Osteoblast (primary cell): ENCODE results near the gene LIN9. TPM values are rescaled to one million over a fixed set of nuclear protein-coding genes. Genes with fewer than 3 reads are reported as not detected.
"Not testable (repeated sequence)": the region's sequence is repeated elsewhere in the genome, so short reads cannot be mapped to it uniquely, and the experiment has no call there.

ENCODE experiments used
- DNase-seq: peaks from one replicate; pipeline ENCODE4 v3.0.0; 2011; ENCODE audit warnings: low spot score, mixed read lengths; ENCODE audit not compliant: insufficient read length; ENCODE audit errors: missing footprints
- H2AFZ ChIP-seq: 2 replicates; pipeline ENCODE4 v1.6.0; 2011; ENCODE audit warnings: mild to moderate bottlenecking, low read length
- H3K27ac ChIP-seq: 2 replicates; pipeline ENCODE4 v1.5.1; 2011; ENCODE audit warnings: mild to moderate bottlenecking, low read depth, low read length, moderate library complexity
- H3K27me3 ChIP-seq: 2 replicates; pipeline ENCODE4 v1.6.0; 2012; ENCODE audit warnings: mild to moderate bottlenecking, control low read depth, inconsistent platforms, low read length, moderate library complexity; ENCODE audit not compliant: insufficient read depth
- H3K36me3 ChIP-seq: 2 replicates; pipeline ENCODE4 v1.5.1; 2011; ENCODE audit warnings: mild to moderate bottlenecking, low read length, control low read depth, moderate library complexity; ENCODE audit not compliant: insufficient read depth
- H3K4me1 ChIP-seq: 2 replicates; pipeline ENCODE4 v1.5.1; 2011; ENCODE audit warnings: mild to moderate bottlenecking, low read length, control low read depth, moderate library complexity; ENCODE audit not compliant: insufficient read depth
- H3K4me2 ChIP-seq: 2 replicates; pipeline ENCODE4 v1.6.0; 2011; ENCODE audit warnings: mild to moderate bottlenecking, low read length; ENCODE audit not compliant: insufficient read depth
- H3K4me3 ChIP-seq: fragments of 200-600 bp; sonication (generic); 3 replicates; pipeline ENCODE4 v1.5.1; 2012; ENCODE audit warnings: mild to moderate bottlenecking, low read length, inconsistent platforms; ENCODE audit not compliant: insufficient read depth
- H3K79me2 ChIP-seq: 2 replicates; pipeline ENCODE4 v1.6.0; 2012; ENCODE audit warnings: mild to moderate bottlenecking, low read length, control low read depth, inconsistent platforms; ENCODE audit not compliant: insufficient read depth
- H3K9me3 ChIP-seq: 2 replicates; pipeline ENCODE4 v1.5.1; 2011; ENCODE audit warnings: low read depth, low read length, control low read depth
- H4K20me1 ChIP-seq: 2 replicates; pipeline ENCODE4 v1.6.0; 2012; ENCODE audit warnings: mild to moderate bottlenecking, low read length, control low read depth; ENCODE audit not compliant: insufficient read depth
- CTCF ChIP-seq: IDR thresholded peaks from 2 replicates; pipeline ENCODE4 v1.5.1; 2011; ENCODE audit warnings: mild to moderate bottlenecking, low read depth, low read length, moderate library complexity; ENCODE audit errors: extremely low read depth
- total RNA-seq: library from RNA; depleted of rRNA; stranded (reverse); fragments of >200 nt; gene quantifications from 2 replicates; pipeline ENCODE4 v1.2.3, GENCODE V29; 2012

The LIN9 gene
- total RNA-seq, 1 donor = 2.5 TPM

- Histone ChIP-seq H3K79me2 (no peaks in the 10 kb centered on the region), H3K27me3 (peaks cover 3% of the 10 kb centered on the region), H3K36me3 (no peaks in the 10 kb centered on the region), H3K4me2 (no peak overlapping the region), H3K27ac (no peak overlapping the region), H3K9me3 (no peaks in the 10 kb centered on the region), H2AFZ (no peak overlapping the region), H3K4me3 (no peak overlapping the region), H4K20me1 (no peaks in the 10 kb centered on the region), H3K4me1 (no peaks in the 10 kb centered on the region)
- no peak for DNase-seq
- no peak for TF ChIP-seq CTCF
Measured at GRCh38 chr1:226204198-226204597, 104.8 kb downstream of the LIN9 start.

- no peak overlapping the region for H2AFZ ChIP-seq
- no peak for TF ChIP-seq CTCF
- no peaks in the 10 kb centered on the region for H3K79me2 ChIP-seq
- H3K27me3 ChIP-seq = peaks cover 3% of the 10 kb centered on the region
- H3K27ac ChIP-seq = no peak overlapping the region
- no peak for DNase-seq
- no peaks in the 10 kb centered on the region for H3K36me3 ChIP-seq
- no peak overlapping the region for H3K4me2 ChIP-seq
- H3K4me1 ChIP-seq = no peaks in the 10 kb centered on the region
- H4K20me1 ChIP-seq = no peaks in the 10 kb centered on the region
- no peak overlapping the region for H3K4me3 ChIP-seq
- H3K9me3 ChIP-seq = no peaks in the 10 kb centered on the region
Measured at GRCh38 chr1:226203655-226204054, 105.3 kb downstream of the LIN9 start.

GRCh38 chr1:226203240-226203639 is 105.7 kb downstream of the LIN9 start:
- Histone ChIP-seq H3K4me2 (no peak overlapping the region), H3K4me3 (no peak overlapping the region), H3K27ac (no peak overlapping the region), H3K9me3 (no peaks in the 10 kb centered on the region), H3K36me3 (no peaks in the 10 kb centered on the region), H3K79me2 (no peaks in the 10 kb centered on the region), H3K27me3 (peaks cover 3% of the 10 kb centered on the region), H2AFZ (no peak overlapping the region), H4K20me1 (no peaks in the 10 kb centered on the region), H3K4me1 (no peaks in the 10 kb centered on the region)
- no peak for TF ChIP-seq CTCF
- no peak for DNase-seq

GRCh38 chr1:226202666-226203065 is 106.3 kb downstream of the LIN9 start:
- H3K9me3 ChIP-seq, H3K27ac ChIP-seq, H3K36me3 ChIP-seq, H3K27me3 ChIP-seq, H4K20me1 ChIP-seq, H3K4me2 ChIP-seq, H3K4me1 ChIP-seq, H2AFZ ChIP-seq, H3K4me3 ChIP-seq, DNase-seq, H3K79me2 ChIP-seq: not testable (repeated sequence)

GRCh38 chr1:226202246-226202645 is 106.7 kb downstream of the LIN9 start:
- H3K4me3 ChIP-seq = no peak overlapping the region
- no peak for TF ChIP-seq CTCF
- H3K4me2 ChIP-seq = no peak overlapping the region
- no peaks in the 10 kb centered on the region for H3K79me2 ChIP-seq
- no peak overlapping the region for H3K27ac ChIP-seq
- H3K36me3 ChIP-seq = no peaks in the 10 kb centered on the region
- no peaks in the 10 kb centered on the region for H4K20me1 ChIP-seq
- no peaks in the 10 kb centered on the region for H3K4me1 ChIP-seq
- H2AFZ ChIP-seq = no peak overlapping the region
- DNase-seq = no peak
- peaks cover 3% of the 10 kb centered on the region for H3K27me3 ChIP-seq
- H3K9me3 ChIP-seq = no peaks in the 10 kb centered on the region
